Coronary artery (tissue), 2 donors: Measurements from ENCODE around the gene NDUFA7.
A peak's percentile ranks its signal among the peaks of the same experiment; 100 is the strongest.
"Not testable (repeated sequence)": the region's sequence is repeated elsewhere in the genome, so short reads cannot be mapped to it uniquely, and the experiment has no call there.

ENCODE experiments used
- DNase-seq: peaks from one replicate; pipeline ENCODE4 v3.0.0-alpha.2; 2017; ENCODE audit warnings: low spot score
- H3K27ac ChIP-seq, 2 donors: fragments of 200-600 bp; sonication (generic); one replicate each; pipeline ENCODE4 v1.5.1; 2016 to 2019
- H3K4me3 ChIP-seq: fragments of 200-600 bp; sonication (generic); 2 replicates; pipeline ENCODE4 v1.5.1; 2016; ENCODE audit warnings: mild to moderate bottlenecking, moderate library complexity
- CTCF ChIP-seq: fragments of 200-600 bp; sonication (generic); IDR thresholded peaks from one replicate; pipeline ENCODE4 v1.5.1; 2019; ENCODE audit warnings: antibody characterized with exemption

The NDUFA7 gene

GRCh38 chr19:8305798-8306197 is 15.4 kb downstream of the NDUFA7 start:
- H3K4me3 ChIP-seq, result no peak overlapping the region

DNA sequence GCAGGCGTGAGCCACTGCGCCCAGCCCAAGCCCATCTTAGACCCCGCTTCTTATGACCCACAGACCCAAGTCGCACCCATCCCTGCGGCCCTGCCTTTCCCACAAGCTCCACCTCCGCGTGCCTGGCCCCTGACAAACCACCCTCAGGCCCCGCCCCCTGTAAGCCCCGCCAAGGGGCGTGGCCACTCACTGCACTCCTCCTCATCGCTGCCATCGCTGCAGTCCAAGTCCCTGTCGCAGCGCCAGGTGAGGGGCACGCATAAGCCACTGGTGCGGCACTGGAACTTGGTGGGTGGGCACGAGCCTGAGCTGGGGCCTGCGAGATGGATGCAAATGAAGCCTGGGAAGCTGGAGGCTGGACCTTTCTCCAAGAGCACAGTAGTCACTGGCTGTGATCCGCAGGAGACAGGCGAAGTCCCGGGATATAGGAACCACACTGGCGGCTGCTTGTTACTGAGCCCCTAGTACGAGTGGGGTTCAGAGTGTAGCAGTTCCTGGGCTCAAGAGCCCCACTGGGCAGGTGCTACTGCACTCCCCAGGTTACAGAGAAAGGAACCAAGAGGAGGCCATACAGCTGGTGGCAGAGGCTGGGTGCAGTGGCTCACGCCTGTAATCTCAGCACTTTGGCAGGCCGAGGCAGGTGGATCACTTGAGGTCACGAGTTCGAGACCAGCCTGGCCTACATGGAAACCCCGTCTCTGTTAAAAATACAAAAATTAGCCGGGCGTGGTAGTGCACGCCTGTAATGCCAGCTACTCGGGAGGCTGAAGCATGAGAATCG is 16.1 kb downstream of the NDUFA7 start:
- H3K27ac ChIP-seq, result no peak overlapping the region
- DNase-seq, result no peak
- TF ChIP-seq CTCF, result no peak

More at GRCh38 chr19:8305798-8306197, 15.4 kb downstream of the NDUFA7 start:
- no peak for TF ChIP-seq CTCF
- H3K27ac ChIP-seq, result peak overlapping the region in 1 of 2 donors; percentile 35
- no peak for DNase-seq

GRCh38 chr19:8302734-8303133 is 18.4 kb downstream of the NDUFA7 start:
- no peak for TF ChIP-seq CTCF
- Histone ChIP-seq H3K4me3 (no peak overlapping the region), H3K27ac (no peak overlapping the region)
- DNase-seq, result no peak

More for the DNA sequence above, 16.1 kb downstream of the NDUFA7 start:
- H3K4me3 ChIP-seq, result no peak overlapping the region

GRCh38 chr19:8302357-8302691 is 18.9 kb downstream of the NDUFA7 start:
- no peak overlapping the region for H3K27ac ChIP-seq
- H3K4me3 ChIP-seq, result no peak overlapping the region
- DNase-seq, result no peak
- no peak for TF ChIP-seq CTCF

DNA sequence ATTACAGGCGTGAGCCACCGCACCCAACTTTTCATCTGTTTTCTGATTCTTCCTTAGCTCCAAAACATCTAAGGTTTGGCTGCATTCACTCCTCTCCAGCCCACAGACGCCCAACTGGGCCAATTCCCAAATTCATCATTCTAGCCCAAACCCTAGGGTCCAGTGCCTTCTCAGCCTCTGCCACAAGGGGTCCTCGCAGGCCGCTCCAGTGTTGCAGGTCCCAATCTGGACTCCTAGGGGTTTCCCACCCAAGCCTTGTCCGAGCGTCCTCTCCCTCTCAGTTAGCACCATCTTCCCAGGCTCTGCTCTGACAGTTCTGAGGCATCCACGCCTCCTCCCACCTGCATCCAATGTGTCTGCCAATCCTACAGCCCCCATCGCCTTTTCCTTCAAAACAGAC is 29.8 kb downstream of the NDUFA7 start:
- DNase-seq, H3K4me3 ChIP-seq, H3K27ac ChIP-seq: not testable (repeated sequence)

GRCh38 chr19:8276508-8276907 is 44.7 kb downstream of the NDUFA7 start:
- DNase-seq, H3K4me3 ChIP-seq, H3K27ac ChIP-seq: not testable (repeated sequence)

DNA sequence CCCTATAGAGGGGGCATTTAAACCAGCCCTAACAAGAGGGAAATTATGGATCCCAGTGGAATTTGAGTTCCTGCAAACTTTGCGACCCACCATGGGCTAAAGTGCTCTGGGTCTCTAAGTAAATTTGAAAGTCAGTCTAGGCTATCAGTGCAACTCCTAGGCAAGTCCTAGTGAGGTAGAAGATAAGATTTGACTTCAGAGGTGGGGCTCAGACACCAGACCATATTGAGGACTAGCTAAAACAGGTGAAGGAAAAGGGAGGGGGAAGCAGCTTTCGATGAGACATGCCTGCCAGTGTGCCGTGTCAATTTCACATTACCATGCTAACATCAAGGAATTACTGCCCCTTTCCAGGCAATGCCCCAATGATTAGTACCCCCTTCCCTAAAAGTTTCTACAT is 51.5 kb downstream of the NDUFA7 start:
- no peak overlapping the region for H3K4me3 ChIP-seq
- TF ChIP-seq CTCF, result no peak
- no peak overlapping the region for H3K27ac ChIP-seq
- DNase-seq, result no peak

GRCh38 chr19:8265872-8266271 is 55.3 kb downstream of the NDUFA7 start:
- no peak for DNase-seq
- Histone ChIP-seq H3K27ac (no peak overlapping the region), H3K4me3 (no peak overlapping the region)
- TF ChIP-seq CTCF, result no peak

- not testable (repeated sequence) for H3K4me3 ChIP-seq, DNase-seq, H3K27ac ChIP-seq
Observed at GRCh38 chr19:8264248-8264647, 56.9 kb downstream of the NDUFA7 start.
